ENCODE results near the gene TMEM119. TPM values are rescaled to one million over a fixed set of nuclear protein-coding genes. Genes with fewer than 3 reads are reported as not detected.
A peak's percentile ranks its signal among the peaks of the same experiment; 100 is the strongest.

Gene TMEM119
- total and polyA plus RNA-seq, 2 of the 13 experiments (the other 11 are each of a cell fraction or from before 2014, with no cell fraction given): not detected

GRCh38 chr12:108614639-108615038 lies 16.8 kb upstream of the TMEM119 start:
- CTCF ChIA-PET (ENCODE audit: low intra/inter-chr PET ratio, low total read pairs): interaction anchor here (1.2 kb wide), 1 partner anchor 50 kb away, joined by 4 read pairs; no protein-coding TSS in a partner anchor
- H3K36me3 ChIP-seq (replicated peaks in 1 of 2; ENCODE audit: control insufficient read depth in 1 of 2, insufficient read depth in 2 of 2, low read length in 2 of 2): no peaks in the 10 kb centered on the region
- in situ Hi-C loops (cut with HindIII; ENCODE audit: extremely low pct_ligation_motif_present, low pct_unique_long_range_greater_than_20kb): loop anchor here (5.0 kb wide), 1 partner anchor 47 kb away; no protein-coding TSS in a partner anchor
- no peak overlapping the region for H3K27ac ChIP-seq (ENCODE audit: extremely low read length, insufficient read depth, low read length)
- H3K4me1 ChIP-seq (ENCODE audit: insufficient read depth, low read length): peaks cover 19% of the 10 kb centered on the region
- POLR2A ChIA-PET: no interaction called here
- no peak overlapping the region for H2AFZ ChIP-seq (ENCODE audit: low read length)
- H3K9me3 ChIP-seq (ENCODE audit: low read length): no peaks in the 10 kb centered on the region
- no peak overlapping the region for H3K4me3 ChIP-seq (replicated peaks in 1 of 3; ENCODE audit: insufficient read depth in 1 of 3, low read depth in 2 of 3, low read length in 3 of 3)
- peaks cover 0 to 21% of the 10 kb centered on the region in 2 experiments; a peak in 4 of 5 replicates for H3K27me3 ChIP-seq (ENCODE audit: control insufficient read depth in 1 of 2, insufficient read depth in 2 of 2, low read length in 2 of 2)
- intact Hi-C loops (cut with micrococcal nuclease; ENCODE audit: unreplicated experiment): no loop called here
- no peak for TF ChIP-seq TMF1 (CRISPR knock-in tag; IDR thresholded peaks at IDR 0.05; ENCODE audit: low read depth)
- no peak for TF ChIP-seq SYNCRIP (IDR thresholded peaks at IDR 0.05; ENCODE audit: insufficient read depth, low read depth, low read length)
- no peak for TF ChIP-seq RFX1 (IDR thresholded peaks at IDR 0.05)
- no TSS peak for BruUV-seq (replicated peaks)
- H4K20me1 ChIP-seq (ENCODE audit: insufficient read depth, low read length): no peaks in the 10 kb centered on the region
- DNase-seq (ENCODE audit: low spot score) (no peak), FAIRE-seq (no peak), ATAC-seq (no peak)
- no peaks in the 10 kb centered on the region for H3K79me2 ChIP-seq (ENCODE audit: insufficient read depth, low read length)
- H3K4me2 ChIP-seq (ENCODE audit: low read depth, low read length): no peak overlapping the region
- WGBS (ENCODE audit: low lambda C conversion rate): 30% methylated on average over 5 of the region's 6 CpGs
- no peak overlapping the region for H3K9ac ChIP-seq (ENCODE audit: insufficient read depth, low read depth, low read length)

DNA sequence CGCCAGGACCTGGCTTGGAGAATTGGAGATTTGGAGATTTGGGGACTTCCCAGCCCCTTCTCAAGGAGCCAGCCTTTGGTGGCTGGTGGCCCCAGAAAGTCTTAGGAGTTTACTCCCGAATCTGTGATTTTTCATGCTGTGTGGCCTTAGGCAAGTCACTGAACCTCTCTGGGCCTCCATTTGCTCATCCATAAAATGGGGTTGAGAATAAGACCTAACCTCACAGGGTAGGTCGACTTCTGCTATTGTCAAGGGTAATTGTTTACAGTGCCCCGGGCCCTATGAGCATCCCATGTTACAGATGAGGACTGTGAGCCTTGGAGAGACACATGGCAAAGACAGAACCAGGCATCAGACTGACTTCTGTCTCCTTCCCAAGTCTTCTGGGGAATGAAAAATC lies 16.2 kb upstream of the TMEM119 start:
- CTCF ChIA-PET (ENCODE audit: low intra/inter-chr PET ratio, low total read pairs): no interaction called here
- H4K20me1 ChIP-seq (ENCODE audit: insufficient read depth, low read length): no peaks in the 10 kb centered on the region
- DNase-seq (ENCODE audit: low spot score): no peak
- H3K36me3 ChIP-seq (replicated peaks in 1 of 2; ENCODE audit: control insufficient read depth in 1 of 2, insufficient read depth in 2 of 2, low read length in 2 of 2): no peaks in the 10 kb centered on the region
- in situ Hi-C loops (cut with HindIII; ENCODE audit: extremely low pct_ligation_motif_present, low pct_unique_long_range_greater_than_20kb): no loop called here
- H3K9ac ChIP-seq (ENCODE audit: insufficient read depth, low read depth, low read length): no peak overlapping the region
- no peak overlapping the region for H3K4me3 ChIP-seq (replicated peaks in 1 of 3; ENCODE audit: insufficient read depth in 1 of 3, low read depth in 2 of 3, low read length in 3 of 3)
- H3K4me1 ChIP-seq (ENCODE audit: insufficient read depth, low read length): peaks cover 17% of the 10 kb centered on the region
- no peak overlapping the region for H2AFZ ChIP-seq (ENCODE audit: low read length)
- POLR2A ChIA-PET: no interaction called here
- H3K27ac ChIP-seq (ENCODE audit: extremely low read length, insufficient read depth, low read length): no peak overlapping the region
- H3K4me2 ChIP-seq (ENCODE audit: low read depth, low read length): no peak overlapping the region
- ATAC-seq: no peak
- no TSS peak for BruUV-seq (replicated peaks)
- no CpG with 5 or more reads among the region's 4 CpGs for WGBS (ENCODE audit: low lambda C conversion rate)
- H3K27me3 ChIP-seq (ENCODE audit: control insufficient read depth in 1 of 2, insufficient read depth in 2 of 2, low read length in 2 of 2): peaks cover 0 to 21% of the 10 kb centered on the region in 2 experiments; a peak in 4 of 5 replicates
- no peaks in the 10 kb centered on the region for H3K79me2 ChIP-seq (ENCODE audit: insufficient read depth, low read length)
- intact Hi-C loops (cut with micrococcal nuclease; ENCODE audit: unreplicated experiment): no loop called here
- no peak for FAIRE-seq
- no peaks in the 10 kb centered on the region for H3K9me3 ChIP-seq (ENCODE audit: low read length)
- TF ChIP-seq ZNF549 (CRISPR knock-in tag; IDR thresholded peaks at IDR 0.05): no peak
- peak; percentile 84 for TF ChIP-seq ZNF768 (CRISPR knock-in tag; IDR thresholded peaks at IDR 0.05)
- peak; percentile 35; the same call in 1 of the 2 replicates for TF ChIP-seq ZNF629 (CRISPR knock-in tag; conservative IDR thresholded peaks at IDR 0.05)
